GM19099 (cell line): ENCODE results near the gene UBE2J2.

Source experiments
- POLR2A ChIP-seq: IDR thresholded peaks from 3 replicates; pipeline ENCODE4 v1.6.1; 2011; ENCODE audit warnings: low read depth; ENCODE audit not compliant: insufficient read length; ENCODE audit errors: extremely low read depth

Gene UBE2J2

GRCh38 chr1:1292851-1293250 lies 19.2 kb upstream of the UBE2J2 start:
- TF ChIP-seq POLR2A, result no peak

- TF ChIP-seq POLR2A, result no peak
Measured at GRCh38 chr1:1292442-1292779, 18.8 kb upstream of the UBE2J2 start.

- peak; percentile 16 for TF ChIP-seq POLR2A
Measured at GRCh38 chr1:1291548-1292441, 18.1 kb upstream of the UBE2J2 start.

GRCh38 chr1:1291023-1291528 lies 17.4 kb upstream of the UBE2J2 start:
- no peak for TF ChIP-seq POLR2A

GRCh38 chr1:1290238-1290731 lies 16.6 kb upstream of the UBE2J2 start:
- TF ChIP-seq POLR2A, result no peak

GRCh38 chr1:1287288-1288110 lies 13.8 kb upstream of the UBE2J2 start:
- TF ChIP-seq POLR2A, result no peak

GRCh38 chr1:1286313-1287261 lies 12.9 kb upstream of the UBE2J2 start:
- TF ChIP-seq POLR2A, result no peak

GRCh38 chr1:1285611-1286311 lies 12.1 kb upstream of the UBE2J2 start:
- TF ChIP-seq POLR2A, result no peak

- no peak for TF ChIP-seq POLR2A
Measured at GRCh38 chr1:1285102-1285571, 11.5 kb upstream of the UBE2J2 start.

- no peak for TF ChIP-seq POLR2A
Measured at GRCh38 chr1:1284221-1285101, 10.8 kb upstream of the UBE2J2 start.

GRCh38 chr1:1283821-1284220 lies 10.2 kb upstream of the UBE2J2 start:
- no peak for TF ChIP-seq POLR2A

GRCh38 chr1:1282998-1283397 lies 9.3 kb upstream of the UBE2J2 start:
- no peak for TF ChIP-seq POLR2A
